ENCODE data around the gene NPIPB6. TPM values are rescaled to one million over a fixed set of nuclear protein-coding genes. Genes with fewer than 3 reads are reported as not detected.

The NPIPB6 gene
- total and polyA plus RNA-seq, 7 donors, result 0.60 to 4.1 (median 2.1) TPM; not detected in 2

- Histone ChIP-seq H3K27ac (no peak overlapping the region), H3K4me3 (no peak overlapping the region), H3K4me1 (peaks cover 0 to 11% (median 10%) of the 10 kb centered on the region in 4 donors), H3K9me3 (no peaks in the 10 kb centered on the region), H3K36me3 (no peaks in the 10 kb centered on the region), H3K27me3 (peaks cover 8 to 19% (median 9%) of the 10 kb centered on the region in 3 donors)
- 45 to 61% methylated on average over 2 of the region's 2 CpGs for WGBS, 2 donors
- no peak for DNase-seq
- no peak for TF ChIP-seq EP300 (IDR thresholded peaks at IDR 0.05)
- TF ChIP-seq POLR2AphosphoS5 (IDR thresholded peaks at IDR 0.05), result no peak
- no peak for TF ChIP-seq POLR2A (IDR thresholded peaks at IDR 0.05)
- no peak for TF ChIP-seq CTCF (IDR thresholded peaks at IDR 0.05)
- intact Hi-C loops (cut with DNase I), result no loop called here
Measured at GRCh38 chr16:28297308-28297707, 66.0 kb downstream of the NPIPB6 start.

DNA sequence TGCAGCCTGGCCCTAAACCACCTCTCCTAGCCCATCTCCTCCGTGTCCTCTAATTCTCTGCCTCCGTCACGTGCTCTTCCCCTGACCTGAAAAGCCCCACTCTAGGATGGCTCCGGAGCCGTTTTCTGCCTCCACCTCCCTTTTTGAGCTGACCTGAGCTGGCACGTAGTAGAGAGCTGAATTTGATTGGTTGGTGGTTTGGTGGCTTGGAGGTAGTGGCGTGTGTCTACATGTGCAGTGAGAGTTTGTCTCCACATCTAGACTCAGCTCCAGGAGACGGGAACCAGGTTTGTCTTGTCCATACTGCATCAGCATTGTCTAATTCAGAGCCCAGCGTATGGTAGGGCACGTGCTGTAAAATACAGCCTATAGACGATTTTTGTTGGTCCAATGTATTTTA, 68.0 kb downstream of the NPIPB6 start:
- H3K27me3 ChIP-seq, result peaks cover 8 to 19% (median 9%) of the 10 kb centered on the region in 3 donors
- H3K4me3 ChIP-seq, result no peak overlapping the region
- DNase-seq, result no peak
- intact Hi-C loops (cut with DNase I), result no loop called here
- TF ChIP-seq CTCF (IDR thresholded peaks at IDR 0.05) (no peak), POLR2A (IDR thresholded peaks at IDR 0.05) (no peak), EP300 (IDR thresholded peaks at IDR 0.05) (no peak), POLR2AphosphoS5 (IDR thresholded peaks at IDR 0.05) (no peak)
- no peaks in the 10 kb centered on the region for H3K36me3 ChIP-seq
- no peaks in the 10 kb centered on the region for H3K9me3 ChIP-seq
- WGBS, 2 donors, result 82 to 85% methylated on average over 11 of the region's 11 CpGs
- peaks cover 0 to 15% (median 14%) of the 10 kb centered on the region in 4 donors for H3K4me1 ChIP-seq
- no peak overlapping the region for H3K27ac ChIP-seq

DNA sequence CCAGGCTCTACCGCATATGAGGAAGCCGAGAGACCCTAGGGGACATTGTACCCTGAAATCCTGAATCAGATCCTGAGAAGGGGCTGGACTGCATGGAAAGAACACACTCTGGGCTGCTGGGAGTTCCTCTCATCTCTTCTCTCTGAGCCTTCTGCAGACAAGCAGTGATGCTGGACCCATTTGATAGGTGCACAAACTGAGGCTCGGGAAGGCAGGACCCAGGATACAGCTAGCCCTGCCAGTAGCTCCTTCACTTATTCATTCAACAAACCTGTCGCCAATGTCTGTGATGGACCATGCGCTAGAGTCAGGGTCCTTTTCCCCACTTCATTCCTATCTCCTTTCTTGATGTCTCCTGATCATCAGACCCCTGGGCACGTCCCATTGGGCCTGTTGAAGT, 69.1 kb downstream of the NPIPB6 start:
- WGBS, 2 donors, result 87 to 90% methylated on average over 6 of the region's 6 CpGs
- intact Hi-C loops (cut with DNase I), result no loop called here
- TF ChIP-seq EP300 (IDR thresholded peaks at IDR 0.05) (no peak), POLR2A (IDR thresholded peaks at IDR 0.05) (no peak), CTCF (IDR thresholded peaks at IDR 0.05) (no peak), POLR2AphosphoS5 (IDR thresholded peaks at IDR 0.05) (no peak)

GRCh38 chr16:28293601-28293960, 69.7 kb downstream of the NPIPB6 start:
- Histone ChIP-seq H3K36me3 (no peaks in the 10 kb centered on the region), H3K4me3 (no peak overlapping the region), H3K27me3 (peaks cover 8 to 19% (median 9%) of the 10 kb centered on the region in 3 donors), H3K27ac (no peak overlapping the region), H3K9me3 (no peaks in the 10 kb centered on the region), H3K4me1 (peaks cover 0 to 15% (median 14%) of the 10 kb centered on the region in 4 donors)
- intact Hi-C loops (cut with DNase I), result no loop called here
- TF ChIP-seq POLR2A (IDR thresholded peaks at IDR 0.05), result no peak
- no peak for TF ChIP-seq EP300 (IDR thresholded peaks at IDR 0.05)
- TF ChIP-seq POLR2AphosphoS5 (IDR thresholded peaks at IDR 0.05), result no peak
- TF ChIP-seq CTCF (IDR thresholded peaks at IDR 0.05), result no peak
- 33 to 43% methylated on average over 10 of the region's 10 CpGs for WGBS, 2 donors
- DNase-seq, result no peak

More for the DNA sequence above, 69.1 kb downstream of the NPIPB6 start:
- H3K4me3 ChIP-seq, result no peak overlapping the region
- peaks cover 8 to 19% (median 9%) of the 10 kb centered on the region in 3 donors for H3K27me3 ChIP-seq
- H3K4me1 ChIP-seq, result peaks cover 0 to 15% (median 14%) of the 10 kb centered on the region in 4 donors
- DNase-seq, result no peak
- no peaks in the 10 kb centered on the region for H3K36me3 ChIP-seq
- no peaks in the 10 kb centered on the region for H3K9me3 ChIP-seq
- H3K27ac ChIP-seq, result no peak overlapping the region
